Activated B cell treated with CpG ODN at 0.5 μM for 24 hours (primary cell): Measurements from ENCODE around the gene LLCFC1. TPM values are rescaled to one million over a fixed set of nuclear protein-coding genes. Genes with fewer than 3 reads are reported as not detected.

Source experiments
- ATAC-seq: fragments of 200-7000 bp; cut with Tn5 transposase; one replicate; pipeline ENCODE4 v1.10.0; 2021; ENCODE audit warnings: low read depth, mild to moderate bottlenecking, moderate library complexity
- CTCF ChIA-PET: fragments of 350-600 bp; sonication (Branson Sonifier 250); formaldehyde crosslinking; loops from one replicate; lab custom pipeline; 2021; ENCODE audit warnings: antibody characterized with exemption; lab: Charles Lee
- POLR2A ChIA-PET: fragments of 350-600 bp; sonication (Branson Sonifier 250); formaldehyde crosslinking; loops from one replicate; lab custom pipeline; 2021; ENCODE audit warnings: antibody characterized with exemption; lab: Charles Lee
- DNase-seq: peaks from one replicate; pipeline ENCODE4 v3.0.0; 2022
- H3K27ac Mint-ChIP-seq: one replicate; pipeline ENCODE4 v1.8.0; 2020; ENCODE audit warnings: mixed read lengths
- H3K27me3 Mint-ChIP-seq: one replicate; pipeline ENCODE4 v1.8.0; 2021; ENCODE audit warnings: mixed read lengths
- H3K36me3 Mint-ChIP-seq: one replicate; pipeline ENCODE4 v1.8.0; 2021; ENCODE audit warnings: low read depth, mixed read lengths
- H3K4me1 Mint-ChIP-seq: one replicate; pipeline ENCODE4 v1.8.0; 2021; ENCODE audit warnings: mixed read lengths
- H3K4me3 Mint-ChIP-seq: one replicate; pipeline ENCODE4 v1.8.0; 2020; ENCODE audit warnings: mild to moderate bottlenecking, mixed read lengths
- H3K9me3 Mint-ChIP-seq: one replicate; pipeline ENCODE4 v1.8.0; 2020; ENCODE audit warnings: mixed read lengths
- intact Hi-C: fragments of 100-400 bp; cut with micrococcal nuclease; formaldehyde crosslinking; loops from one replicate; pipeline ENCODE4 v1.15.1; 2024
- total RNA-seq: library from RNA; stranded (reverse); gene quantifications from 2 replicates; pipeline ENCODE4 v1.2.3, GENCODE V29; 2022
- TF ChIP-seq, protein P1 (sequence below): fragments of 200-600 bp; IDR thresholded peaks from one replicate; pipeline ENCODE4 v1.8.0; 2022; ENCODE audit warnings: antibody characterized with exemption, mild to moderate bottlenecking

The LLCFC1 gene
- total RNA-seq, 1 donor from 2014 or later, result not detected

GRCh38 chr7:142948603-142949002 lies 9.3 kb downstream of the LLCFC1 start:
- H3K4me3 Mint-ChIP-seq, result no peak overlapping the region
- ChIA-PET POLR2A (no interaction called here), CTCF (no interaction called here)

DNA sequence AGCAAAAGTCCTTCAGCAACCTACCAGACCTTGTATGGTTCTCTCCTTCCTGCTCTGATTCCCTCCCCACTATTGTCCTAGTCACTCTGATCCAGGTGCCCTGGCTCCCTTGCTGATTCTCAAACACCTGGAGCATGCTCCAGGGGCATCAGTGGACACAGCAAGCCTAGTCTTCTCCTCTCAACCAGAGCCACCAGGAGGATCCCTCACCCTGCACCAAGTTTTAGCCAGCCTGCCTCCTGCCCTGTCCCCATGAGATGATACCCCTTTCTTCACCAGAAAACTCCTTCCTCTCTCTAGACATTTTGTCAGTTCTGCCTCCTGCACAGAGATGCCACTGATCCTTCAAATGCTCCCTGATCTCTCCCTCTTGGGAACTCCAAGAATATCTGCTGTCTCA lies 11.0 kb downstream of the LLCFC1 start:
- Mint-ChIP-seq H3K36me3 (no peaks in the 10 kb centered on the region), H3K4me1 (no peaks in the 10 kb centered on the region), H3K9me3 (peaks cover 9% of the 10 kb centered on the region), H3K4me3 (no peak overlapping the region), H3K27me3 (peaks cover 22% of the 10 kb centered on the region), H3K27ac (no peak overlapping the region)
- ChIA-PET CTCF (no interaction called here), POLR2A (no interaction called here)
- intact Hi-C loops, result no loop called here
- ATAC-seq, result no peak
- no peak for DNase-seq
- TF ChIP-seq, protein P1, sequence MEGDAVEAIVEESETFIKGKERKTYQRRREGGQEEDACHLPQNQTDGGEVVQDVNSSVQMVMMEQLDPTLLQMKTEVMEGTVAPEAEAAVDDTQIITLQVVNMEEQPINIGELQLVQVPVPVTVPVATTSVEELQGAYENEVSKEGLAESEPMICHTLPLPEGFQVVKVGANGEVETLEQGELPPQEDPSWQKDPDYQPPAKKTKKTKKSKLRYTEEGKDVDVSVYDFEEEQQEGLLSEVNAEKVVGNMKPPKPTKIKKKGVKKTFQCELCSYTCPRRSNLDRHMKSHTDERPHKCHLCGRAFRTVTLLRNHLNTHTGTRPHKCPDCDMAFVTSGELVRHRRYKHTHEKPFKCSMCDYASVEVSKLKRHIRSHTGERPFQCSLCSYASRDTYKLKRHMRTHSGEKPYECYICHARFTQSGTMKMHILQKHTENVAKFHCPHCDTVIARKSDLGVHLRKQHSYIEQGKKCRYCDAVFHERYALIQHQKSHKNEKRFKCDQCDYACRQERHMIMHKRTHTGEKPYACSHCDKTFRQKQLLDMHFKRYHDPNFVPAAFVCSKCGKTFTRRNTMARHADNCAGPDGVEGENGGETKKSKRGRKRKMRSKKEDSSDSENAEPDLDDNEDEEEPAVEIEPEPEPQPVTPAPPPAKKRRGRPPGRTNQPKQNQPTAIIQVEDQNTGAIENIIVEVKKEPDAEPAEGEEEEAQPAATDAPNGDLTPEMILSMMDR, result no peak

More at GRCh38 chr7:142948603-142949002, 9.3 kb downstream of the LLCFC1 start:
- DNase-seq (no peak), ATAC-seq (no peak)
- Mint-ChIP-seq H3K9me3 (no peaks in the 10 kb centered on the region), H3K27me3 (peaks cover 30% of the 10 kb centered on the region), H3K4me1 (no peaks in the 10 kb centered on the region), H3K36me3 (no peaks in the 10 kb centered on the region), H3K27ac (no peak overlapping the region)
- TF ChIP-seq, protein P1, result no peak
- intact Hi-C loops, result no loop called here

- Mint-ChIP-seq H3K4me1 (peaks cover 3% of the 10 kb centered on the region), H3K36me3 (no peaks in the 10 kb centered on the region), H3K27me3 (peaks cover 8% of the 10 kb centered on the region), H3K4me3 (no peak overlapping the region), H3K9me3 (peaks cover 21% of the 10 kb centered on the region), H3K27ac (no peak overlapping the region)
- TF ChIP-seq, protein P1, result no peak
- CTCF ChIA-PET, result no interaction called here
- DNase-seq, result no peak
- no peak for ATAC-seq
- intact Hi-C loops, result no loop called here
- POLR2A ChIA-PET, result no interaction called here
Observed at GRCh38 chr7:142954680-142955268, 15.5 kb downstream of the LLCFC1 start.

GRCh38 chr7:142956951-142957623 lies 17.8 kb downstream of the LLCFC1 start:
- Mint-ChIP-seq H3K4me1 (peaks cover 3% of the 10 kb centered on the region), H3K27ac (no peak overlapping the region), H3K36me3 (no peaks in the 10 kb centered on the region), H3K27me3 (peaks cover 18% of the 10 kb centered on the region), H3K9me3 (peaks cover 21% of the 10 kb centered on the region), H3K4me3 (no peak overlapping the region)
- intact Hi-C loops, result no loop called here
- DNase-seq (no peak), ATAC-seq (no peak)
- ChIA-PET POLR2A (no interaction called here), CTCF (no interaction called here)
- TF ChIP-seq, protein P1, result no peak

GRCh38 chr7:142957723-142958122 lies 18.4 kb downstream of the LLCFC1 start:
- intact Hi-C loops, result no loop called here
- peaks cover 3% of the 10 kb centered on the region for H3K4me1 Mint-ChIP-seq
- DNase-seq (no peak), ATAC-seq (no peak)
- CTCF ChIA-PET, result no interaction called here
- H3K27me3 Mint-ChIP-seq, result peaks cover 18% of the 10 kb centered on the region
- POLR2A ChIA-PET, result no interaction called here
- H3K36me3 Mint-ChIP-seq, result no peaks in the 10 kb centered on the region
- TF ChIP-seq, protein P1, result no peak
- no peak overlapping the region for H3K27ac Mint-ChIP-seq
- H3K4me3 Mint-ChIP-seq, result no peak overlapping the region
- H3K9me3 Mint-ChIP-seq, result peaks cover 21% of the 10 kb centered on the region
